Mucosa of descending colon (tissue), 3 donors: ENCODE measurements around the gene PRKAG1. TPM values are rescaled to one million over a fixed set of nuclear protein-coding genes. Genes with fewer than 3 reads are reported as not detected.

Source experiments
- ATAC-seq: fragments of 200-7000 bp; cut with Tn5 transposase; one replicate; pipeline ENCODE4 v1.9.1; 2020; ENCODE audit warnings: mild to moderate bottlenecking, moderate library complexity
- DNase-seq, 3 donors: peaks; one replicate each; pipeline ENCODE4 v3.0.0-alpha.2; 2020
- H3K36me3 ChIP-seq: fragments of 200-600 bp; one replicate; pipeline ENCODE4 v1.8.0; 2021; ENCODE audit warnings: low read depth, mild to moderate bottlenecking
- H3K4me1 ChIP-seq: fragments of 200-600 bp; one replicate; pipeline ENCODE4 v1.8.0; 2021; ENCODE audit warnings: low read depth, mild to moderate bottlenecking
- H3K4me3 ChIP-seq: fragments of 200-600 bp; one replicate; pipeline ENCODE4 v1.8.0; 2021; ENCODE audit warnings: mild to moderate bottlenecking
- H3K9me3 ChIP-seq: fragments of 200-600 bp; one replicate; pipeline ENCODE4 v1.8.0; 2021; ENCODE audit warnings: mild to moderate bottlenecking
- intact Hi-C, 2 donors: fragments of 100-400 bp; cut with DNase I in 1 of 2; cut with micrococcal nuclease in 1 of 2; formaldehyde crosslinking; loops; one replicate each; pipeline versions ENCODE4 v1.11.0 to v1.11.1; 2022; cut with DNase I, micrococcal nuclease
- total RNA-seq, 3 donors: library from RNA; stranded (reverse); fragmentation: NEBNext Ultra II Directional in 2 of 3; extraction: Animal tissue kit (Norgen Biotek cat#: 25700) in 2 of 3; gene quantifications; one replicate each; pipeline versions ENCODE4 v1.2.1 to v1.2.4, GENCODE V29; 2021 to 2023
- TF ChIP-seq, protein P1 (sequence below): fragments of 200-600 bp; IDR thresholded peaks from one replicate; pipeline ENCODE4 v1.8.0; 2022; ENCODE audit warnings: antibody characterized with exemption, mild to moderate bottlenecking
- donor health status: DM: no; HTN: no; CAD: no; lungs with moderate emphysema.
- donor health status: DM: no; HTN: no; CAD: no.
- donor health status: DM: no; HTN: yes; CAD: no.

PRKAG1 gene
- total RNA-seq, 3 donors from 2014 or later = 51.5 to 60.1 (median 52.2) TPM

DNA sequence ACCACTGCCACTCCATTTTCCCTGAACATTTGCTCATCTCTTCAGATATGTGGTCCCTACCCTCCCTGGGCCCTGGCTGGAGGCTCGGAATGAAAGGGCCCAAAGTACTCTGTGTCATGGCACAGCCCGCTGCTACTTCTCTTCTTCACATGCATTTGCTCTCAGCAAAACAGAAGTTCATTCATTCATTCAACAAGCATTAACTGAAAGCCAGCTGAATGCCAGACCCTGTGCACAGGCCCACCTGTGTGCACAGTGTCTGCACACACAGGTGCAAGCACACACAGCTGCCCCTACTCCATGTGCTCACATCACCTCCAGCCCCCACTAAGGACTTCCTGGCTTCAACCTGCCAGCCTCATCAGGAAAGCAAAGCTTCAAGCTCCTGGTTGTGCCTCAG, 32.7 kb downstream of the PRKAG1 start:
- DNase-seq (no peak), ATAC-seq (no peak)
- H3K9me3 ChIP-seq = no peaks in the 10 kb centered on the region
- TF ChIP-seq, protein P1, sequence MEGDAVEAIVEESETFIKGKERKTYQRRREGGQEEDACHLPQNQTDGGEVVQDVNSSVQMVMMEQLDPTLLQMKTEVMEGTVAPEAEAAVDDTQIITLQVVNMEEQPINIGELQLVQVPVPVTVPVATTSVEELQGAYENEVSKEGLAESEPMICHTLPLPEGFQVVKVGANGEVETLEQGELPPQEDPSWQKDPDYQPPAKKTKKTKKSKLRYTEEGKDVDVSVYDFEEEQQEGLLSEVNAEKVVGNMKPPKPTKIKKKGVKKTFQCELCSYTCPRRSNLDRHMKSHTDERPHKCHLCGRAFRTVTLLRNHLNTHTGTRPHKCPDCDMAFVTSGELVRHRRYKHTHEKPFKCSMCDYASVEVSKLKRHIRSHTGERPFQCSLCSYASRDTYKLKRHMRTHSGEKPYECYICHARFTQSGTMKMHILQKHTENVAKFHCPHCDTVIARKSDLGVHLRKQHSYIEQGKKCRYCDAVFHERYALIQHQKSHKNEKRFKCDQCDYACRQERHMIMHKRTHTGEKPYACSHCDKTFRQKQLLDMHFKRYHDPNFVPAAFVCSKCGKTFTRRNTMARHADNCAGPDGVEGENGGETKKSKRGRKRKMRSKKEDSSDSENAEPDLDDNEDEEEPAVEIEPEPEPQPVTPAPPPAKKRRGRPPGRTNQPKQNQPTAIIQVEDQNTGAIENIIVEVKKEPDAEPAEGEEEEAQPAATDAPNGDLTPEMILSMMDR = no peak
- no peak overlapping the region for H3K4me3 ChIP-seq
- no peaks in the 10 kb centered on the region for H3K36me3 ChIP-seq
- intact Hi-C loops = no loop called here
- H3K4me1 ChIP-seq = peaks cover 13% of the 10 kb centered on the region

DNA sequence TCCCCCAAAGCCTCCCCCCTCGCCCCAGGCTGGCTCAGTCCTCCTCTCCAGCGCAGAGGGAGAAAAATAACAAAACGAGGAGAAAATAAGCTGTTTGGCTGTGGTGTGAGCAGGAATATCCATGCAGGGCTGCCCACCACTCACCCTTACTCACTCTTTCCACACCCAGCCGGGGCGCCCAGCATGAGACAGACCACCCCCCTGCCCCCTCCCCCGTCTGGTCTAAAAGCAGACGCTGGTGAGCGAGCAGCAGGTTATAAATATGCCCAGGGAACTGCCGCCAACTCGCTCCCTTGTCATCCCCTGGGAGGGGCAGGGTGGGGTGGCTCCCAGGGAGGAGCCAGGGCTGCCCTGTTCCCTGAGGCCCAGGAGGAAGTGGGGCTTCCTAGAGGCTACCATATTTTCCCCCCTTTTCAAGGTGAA, 33.1 kb downstream of the PRKAG1 start:
- intact Hi-C loops = no loop called here
- Histone ChIP-seq H3K36me3 (no peaks in the 10 kb centered on the region), H3K4me3 (no peak overlapping the region), H3K9me3 (no peaks in the 10 kb centered on the region), H3K4me1 (peaks cover 17% of the 10 kb centered on the region)
- TF ChIP-seq, protein P1 = no peak
- DNase-seq (peak; percentile 56 to 77 (median 60)), ATAC-seq (peak; percentile 71)

DNA sequence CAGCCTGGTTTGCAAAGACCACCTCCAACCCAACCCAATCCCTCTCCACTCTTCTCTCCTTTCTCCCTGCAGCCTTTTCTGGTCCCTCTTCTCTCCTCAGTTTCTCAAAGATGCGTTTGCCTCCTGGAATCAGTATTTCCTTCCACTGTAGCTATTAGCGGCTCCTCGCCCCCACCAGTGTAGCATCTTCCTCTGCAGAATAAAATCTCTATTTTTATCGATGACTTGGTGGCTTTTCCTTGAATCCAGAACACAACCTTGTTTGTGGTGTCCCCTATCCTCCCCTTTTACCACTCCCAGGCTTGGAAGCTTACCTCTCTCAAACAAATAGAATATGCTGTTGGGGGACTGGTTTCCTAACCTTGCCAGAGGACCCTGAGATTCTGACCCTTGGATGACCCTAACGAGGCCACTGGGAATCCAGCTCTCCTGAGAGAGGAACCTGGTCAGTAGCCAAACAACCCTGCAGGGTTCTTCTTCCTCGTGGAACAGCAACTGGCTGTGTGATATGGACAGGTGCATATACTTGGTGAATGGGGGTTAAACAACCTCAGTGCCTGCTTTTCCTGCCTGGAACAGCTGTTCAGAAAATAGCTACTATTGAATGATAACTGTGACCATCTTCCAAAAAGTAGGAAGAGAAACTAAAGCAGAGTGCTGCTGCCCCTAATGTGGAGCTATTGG, 36.0 kb downstream of the PRKAG1 start:
- no peaks in the 10 kb centered on the region for H3K9me3 ChIP-seq
- no peaks in the 10 kb centered on the region for H3K36me3 ChIP-seq
- ATAC-seq = no peak
- TF ChIP-seq, protein P1 = no peak
- H3K4me1 ChIP-seq = peaks cover 45% of the 10 kb centered on the region
- no peak overlapping the region for H3K4me3 ChIP-seq
- DNase-seq = no peak
- intact Hi-C loops = no loop called here

DNA sequence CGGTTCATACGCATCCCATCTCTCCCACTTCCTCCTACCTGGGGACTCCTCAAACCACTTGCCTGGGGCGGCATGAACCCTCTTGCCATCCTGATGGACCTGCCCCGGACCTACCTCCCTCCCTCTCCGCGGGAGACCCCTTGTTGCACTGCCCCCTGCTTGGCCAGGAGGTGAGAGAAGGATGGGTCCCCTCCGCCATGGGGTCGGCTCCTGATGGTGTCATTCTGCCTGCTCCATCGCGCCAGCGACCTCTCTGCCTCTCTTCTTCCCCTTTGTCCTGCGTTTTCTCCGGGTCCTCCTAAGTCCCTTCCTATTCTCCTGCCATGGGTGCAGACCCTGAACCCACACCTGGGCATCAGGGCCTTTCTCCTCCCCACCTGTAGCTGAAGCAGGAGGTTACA, 36.8 kb downstream of the PRKAG1 start:
- Histone ChIP-seq H3K4me3 (no peak overlapping the region), H3K4me1 (peaks cover 45% of the 10 kb centered on the region)

DNA sequence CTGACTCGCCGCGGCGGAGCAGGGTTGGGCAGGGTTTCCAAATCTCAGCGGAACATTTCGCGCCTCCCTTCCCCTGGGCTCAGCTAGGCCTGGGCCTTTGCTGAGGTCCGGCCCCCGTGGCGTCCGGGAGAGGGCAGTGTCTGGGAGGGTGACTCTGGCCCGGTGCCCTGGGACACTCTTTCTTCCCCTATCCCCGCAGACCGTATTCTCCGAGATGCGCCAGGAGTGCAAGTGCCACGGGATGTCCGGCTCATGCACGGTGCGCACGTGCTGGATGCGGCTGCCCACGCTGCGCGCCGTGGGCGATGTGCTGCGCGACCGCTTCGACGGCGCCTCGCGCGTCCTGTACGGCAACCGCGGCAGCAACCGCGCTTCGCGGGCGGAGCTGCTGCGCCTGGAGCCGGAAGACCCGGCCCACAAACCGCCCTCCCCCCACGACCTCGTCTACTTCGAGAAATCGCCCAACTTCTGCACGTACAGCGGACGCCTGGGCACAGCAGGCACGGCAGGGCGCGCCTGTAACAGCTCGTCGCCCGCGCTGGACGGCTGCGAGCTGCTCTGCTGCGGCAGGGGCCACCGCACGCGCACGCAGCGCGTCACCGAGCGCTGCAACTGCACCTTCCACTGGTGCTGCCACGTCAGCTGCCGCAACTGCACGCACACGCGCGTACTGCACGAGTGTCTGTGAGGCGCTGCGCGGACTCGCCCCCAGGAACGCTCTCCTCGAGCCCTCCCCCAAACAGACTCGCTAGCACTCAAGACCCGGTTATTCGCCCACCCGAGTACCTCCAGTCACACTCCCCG, 37.4 kb downstream of the PRKAG1 start:
- peaks cover 45% of the 10 kb centered on the region for H3K4me1 ChIP-seq
- TF ChIP-seq, protein P1 = no peak
- no peak overlapping the region for H3K4me3 ChIP-seq
- no peaks in the 10 kb centered on the region for H3K9me3 ChIP-seq
- intact Hi-C loops = no loop called here
- DNase-seq (peak in 2 of 3 donors; percentile 64 to 69), ATAC-seq (peak; percentile 40)
- no peaks in the 10 kb centered on the region for H3K36me3 ChIP-seq

More for the DNA sequence above, 36.8 kb downstream of the PRKAG1 start:
- TF ChIP-seq, protein P1 = no peak
- Histone ChIP-seq H3K9me3 (no peaks in the 10 kb centered on the region), H3K36me3 (no peaks in the 10 kb centered on the region)
- intact Hi-C loops = no loop called here
- no peak for ATAC-seq
- no peak for DNase-seq
